ENCODE measurements around the gene KLHL10.

DNA sequence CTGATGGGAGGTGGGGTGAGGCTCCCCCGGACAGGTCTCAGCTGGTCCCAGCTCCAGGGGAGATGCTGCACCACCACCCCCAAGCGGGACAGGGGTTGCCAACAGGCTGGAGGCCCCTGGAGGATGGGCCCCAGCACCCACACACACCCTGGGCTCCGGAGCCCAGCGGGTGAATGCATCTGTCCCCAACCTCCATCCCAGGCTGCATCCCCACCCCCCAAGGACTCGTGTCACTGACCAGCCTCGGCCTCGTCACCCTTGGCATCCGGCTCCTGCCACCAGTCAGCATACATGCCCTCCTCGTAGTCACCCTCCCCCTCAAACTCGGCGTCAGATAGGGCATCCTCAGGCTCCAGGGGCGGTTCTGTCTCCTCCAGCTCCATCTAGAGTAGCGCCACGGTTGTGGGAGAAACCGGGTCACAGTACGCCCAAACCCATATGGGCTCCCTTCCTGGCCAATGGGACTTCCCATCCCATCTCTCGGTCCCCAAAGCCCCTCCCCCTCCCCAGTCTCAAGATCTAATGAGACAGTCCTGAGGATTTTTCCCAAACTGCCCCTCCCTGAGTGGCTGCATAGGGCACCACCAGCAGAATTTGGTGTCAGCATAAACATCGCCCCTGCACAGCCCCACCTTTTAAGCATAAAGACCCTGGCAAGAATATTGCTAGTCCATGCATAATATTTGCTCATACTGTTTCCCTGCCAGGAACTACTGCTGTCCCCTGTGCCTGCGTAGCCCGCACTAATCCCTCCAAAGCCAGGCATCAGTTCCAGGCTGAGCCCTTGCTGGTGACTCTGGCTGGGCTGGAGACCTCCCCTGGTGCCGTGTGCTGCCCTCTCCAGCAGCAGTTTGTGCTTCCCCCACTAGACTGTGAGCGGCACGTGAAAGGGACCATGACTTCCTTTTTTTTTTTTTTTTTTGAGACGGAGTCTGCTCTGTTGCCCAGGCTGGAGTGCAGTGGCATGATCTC is 34.3 kb upstream of the KLHL10 start:
- TF ChIP-seq, protein P1, sequence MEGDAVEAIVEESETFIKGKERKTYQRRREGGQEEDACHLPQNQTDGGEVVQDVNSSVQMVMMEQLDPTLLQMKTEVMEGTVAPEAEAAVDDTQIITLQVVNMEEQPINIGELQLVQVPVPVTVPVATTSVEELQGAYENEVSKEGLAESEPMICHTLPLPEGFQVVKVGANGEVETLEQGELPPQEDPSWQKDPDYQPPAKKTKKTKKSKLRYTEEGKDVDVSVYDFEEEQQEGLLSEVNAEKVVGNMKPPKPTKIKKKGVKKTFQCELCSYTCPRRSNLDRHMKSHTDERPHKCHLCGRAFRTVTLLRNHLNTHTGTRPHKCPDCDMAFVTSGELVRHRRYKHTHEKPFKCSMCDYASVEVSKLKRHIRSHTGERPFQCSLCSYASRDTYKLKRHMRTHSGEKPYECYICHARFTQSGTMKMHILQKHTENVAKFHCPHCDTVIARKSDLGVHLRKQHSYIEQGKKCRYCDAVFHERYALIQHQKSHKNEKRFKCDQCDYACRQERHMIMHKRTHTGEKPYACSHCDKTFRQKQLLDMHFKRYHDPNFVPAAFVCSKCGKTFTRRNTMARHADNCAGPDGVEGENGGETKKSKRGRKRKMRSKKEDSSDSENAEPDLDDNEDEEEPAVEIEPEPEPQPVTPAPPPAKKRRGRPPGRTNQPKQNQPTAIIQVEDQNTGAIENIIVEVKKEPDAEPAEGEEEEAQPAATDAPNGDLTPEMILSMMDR (IDR thresholded peaks at IDR 0.05; ENCODE audit: low read length): no peak
- TF ChIP-seq EZH2 (IDR thresholded peaks at IDR 0.05; ENCODE audit: borderline replicate concordance, low read length): no peak
